Activated CD4-positive, alpha-beta memory T cell treated with anti-CD3 and anti-CD28 coated beads for 36 hours (primary cell): Measurements from ENCODE around the gene DYNLT5. TPM values are rescaled to one million over a fixed set of nuclear protein-coding genes. Genes with fewer than 3 reads are reported as not detected.
"Not testable (repeated sequence)": the region's sequence is repeated elsewhere in the genome, so short reads cannot be mapped to it uniquely, and the experiment has no call there.

Source experiments
- CTCF ChIA-PET: fragments of 350-600 bp; sonication (Branson Sonifier 250); formaldehyde crosslinking; loops from one replicate; lab custom pipeline; 2021; ENCODE audit warnings: antibody characterized with exemption, inconsistent platforms; lab: Charles Lee
- POLR2A ChIA-PET: fragments of 350-600 bp; sonication (Branson Sonifier 250); formaldehyde crosslinking; loops from one replicate; lab custom pipeline; 2021; ENCODE audit warnings: antibody characterized with exemption; lab: Charles Lee
- DNase-seq: peaks from one replicate; pipeline ENCODE4 v3.0.0-alpha.2; 2020
- H3K27ac Mint-ChIP-seq: one replicate; pipeline ENCODE4 v1.8.0; 2021; ENCODE audit warnings: mixed read lengths
- H3K27me3 Mint-ChIP-seq: one replicate; pipeline ENCODE4 v1.8.0; 2021; ENCODE audit warnings: mixed read lengths
- H3K36me3 Mint-ChIP-seq: one replicate; pipeline ENCODE4 v1.8.0; 2021; ENCODE audit warnings: mixed read lengths
- H3K4me1 Mint-ChIP-seq: one replicate; pipeline ENCODE4 v1.8.0; 2021; ENCODE audit warnings: low read depth, mixed read lengths
- H3K4me3 Mint-ChIP-seq: one replicate; pipeline ENCODE4 v1.8.0; 2021; ENCODE audit warnings: mild to moderate bottlenecking, mixed read lengths
- H3K9me3 Mint-ChIP-seq: one replicate; pipeline ENCODE4 v1.8.0; 2021; ENCODE audit warnings: mixed read lengths
- intact Hi-C: fragments of 100-400 bp; cut with micrococcal nuclease; formaldehyde crosslinking; loops from one replicate; pipeline ENCODE4 v1.15.1; 2023
- total RNA-seq, 2 experiments: library from RNA; stranded (reverse); gene quantifications; one replicate each; pipeline ENCODE4 v1.2.3, GENCODE V29; 2021

Gene DYNLT5, protein sequence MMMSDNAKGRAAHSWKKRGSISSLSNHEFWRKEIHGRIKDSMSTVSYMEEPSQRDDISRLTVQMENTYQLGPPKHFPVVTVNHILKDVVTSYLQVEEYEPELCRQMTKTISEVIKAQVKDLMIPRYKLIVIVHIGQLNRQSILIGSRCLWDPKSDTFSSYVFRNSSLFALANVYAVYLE
- not detected for total RNA-seq

DNA sequence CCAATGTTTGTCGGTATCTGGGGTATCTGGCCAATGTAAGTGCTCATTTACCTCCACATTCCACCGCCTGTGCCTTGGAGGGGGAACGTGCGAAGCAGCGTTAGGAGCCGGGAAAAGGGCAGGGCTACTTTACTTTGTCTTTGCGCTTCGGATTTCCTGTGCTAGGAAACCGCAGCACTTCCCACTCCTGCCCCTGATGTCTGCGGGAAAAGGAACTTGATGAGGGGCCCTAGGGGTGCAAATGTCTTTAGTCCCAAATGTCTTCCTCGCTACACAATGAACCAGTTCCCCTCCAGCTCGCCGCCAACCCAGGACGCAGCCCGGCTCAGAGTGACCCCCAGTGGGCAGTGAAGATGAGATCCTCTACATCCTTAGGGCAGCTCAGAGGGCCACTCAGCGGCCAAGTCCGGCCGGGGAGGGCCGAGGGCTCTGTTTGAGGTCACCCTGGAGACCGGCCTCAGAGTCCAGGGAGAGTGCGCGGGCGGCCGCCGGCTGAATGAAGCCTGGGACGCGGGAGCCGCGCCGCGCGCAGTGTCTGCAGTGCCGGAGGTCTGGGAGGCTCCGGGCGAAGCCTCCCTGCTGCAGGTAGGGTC lies at the start of gene DYNLT5:
TSS of gene DYNLT5 (plus strand) at position 460 of the 593 bp plus-strand sequence. CDS start 2,200 bp downstream, outside the sequence.
- H3K36me3 Mint-ChIP-seq = no peaks in the 10 kb centered on the region
- H3K27ac Mint-ChIP-seq = no peak within 1 kb of the TSS
- no peaks in the 10 kb centered on the region for H3K9me3 Mint-ChIP-seq
- DNase-seq = no peak
- POLR2A ChIA-PET = no interaction called here
- H3K4me1 Mint-ChIP-seq = peaks cover 9% of the 10 kb centered on the region
- CTCF ChIA-PET = no interaction called here
- intact Hi-C loops = no loop called here
- peak within 1 kb of the TSS; percentile 53 for H3K4me3 Mint-ChIP-seq
- H3K27me3 Mint-ChIP-seq = peaks cover 42% of the 10 kb centered on the region

DNA sequence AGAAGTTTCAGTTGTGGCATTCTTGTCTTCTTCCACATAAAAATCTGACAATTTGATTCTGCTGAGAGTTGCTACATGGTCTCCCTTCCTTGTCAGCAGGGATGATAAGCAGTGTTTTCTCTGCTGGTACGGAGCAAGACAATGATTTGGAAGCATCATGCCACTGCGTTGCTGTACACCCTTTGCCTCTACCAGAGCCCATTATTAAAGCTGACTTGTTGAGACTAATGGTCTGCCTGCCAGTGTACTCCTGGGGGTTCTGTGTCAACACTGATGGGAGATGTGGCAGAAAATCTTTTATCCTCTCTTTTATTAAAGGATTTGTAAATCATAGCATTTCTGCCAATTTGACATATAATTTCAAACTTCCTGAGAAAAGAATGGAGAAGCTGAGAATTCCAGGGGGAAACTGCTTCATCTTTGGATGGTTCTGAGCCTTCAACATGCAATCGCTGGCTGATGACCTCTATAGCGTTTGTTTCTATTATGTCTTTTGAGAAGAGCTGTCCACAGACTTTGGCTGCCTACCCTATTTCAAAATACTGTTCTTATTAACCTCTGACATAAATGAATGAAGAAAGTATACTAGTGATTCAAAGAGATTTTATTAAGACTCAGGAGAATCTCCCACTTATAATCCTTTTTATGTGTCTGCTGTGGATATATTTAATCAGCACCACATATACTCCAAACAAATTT lies 47.9 kb upstream of the DYNLT5 start:
- Mint-ChIP-seq H3K27me3 (peaks cover 8% of the 10 kb centered on the region), H3K4me3 (no peak overlapping the region), H3K4me1 (no peaks in the 10 kb centered on the region), H3K27ac (no peak overlapping the region), H3K9me3 (no peaks in the 10 kb centered on the region), H3K36me3 (no peaks in the 10 kb centered on the region)
- intact Hi-C loops = no loop called here
- POLR2A ChIA-PET = no interaction called here
- DNase-seq = no peak
- CTCF ChIA-PET = no interaction called here

DNA sequence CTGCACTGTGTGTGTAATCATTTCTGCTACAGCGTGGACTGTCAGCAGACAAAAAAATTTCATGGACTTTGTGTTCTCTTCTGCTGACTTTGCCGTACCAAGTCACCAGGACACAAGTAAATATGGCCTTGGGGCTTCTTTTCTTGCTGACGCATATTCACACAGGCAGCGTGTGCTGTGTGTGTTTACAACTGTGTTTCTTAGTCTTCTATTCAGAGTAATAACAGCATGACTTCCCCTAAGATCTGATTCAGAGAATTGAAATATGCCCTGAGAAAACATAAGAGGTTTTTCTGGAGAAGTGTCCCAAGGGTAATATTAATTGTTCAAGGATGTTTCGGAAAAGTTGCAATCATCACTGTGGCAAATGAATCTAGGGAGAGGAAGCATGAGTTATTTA lies 47.1 kb upstream of the DYNLT5 start:
- no peak for DNase-seq
- no peak overlapping the region for H3K27ac Mint-ChIP-seq
- no peak overlapping the region for H3K4me3 Mint-ChIP-seq
- ChIA-PET POLR2A (no interaction called here), CTCF (no interaction called here)
- H3K4me1 Mint-ChIP-seq = no peaks in the 10 kb centered on the region
- no peaks in the 10 kb centered on the region for H3K9me3 Mint-ChIP-seq
- intact Hi-C loops = no loop called here
- peaks cover 8% of the 10 kb centered on the region for H3K27me3 Mint-ChIP-seq
- no peaks in the 10 kb centered on the region for H3K36me3 Mint-ChIP-seq

DNA sequence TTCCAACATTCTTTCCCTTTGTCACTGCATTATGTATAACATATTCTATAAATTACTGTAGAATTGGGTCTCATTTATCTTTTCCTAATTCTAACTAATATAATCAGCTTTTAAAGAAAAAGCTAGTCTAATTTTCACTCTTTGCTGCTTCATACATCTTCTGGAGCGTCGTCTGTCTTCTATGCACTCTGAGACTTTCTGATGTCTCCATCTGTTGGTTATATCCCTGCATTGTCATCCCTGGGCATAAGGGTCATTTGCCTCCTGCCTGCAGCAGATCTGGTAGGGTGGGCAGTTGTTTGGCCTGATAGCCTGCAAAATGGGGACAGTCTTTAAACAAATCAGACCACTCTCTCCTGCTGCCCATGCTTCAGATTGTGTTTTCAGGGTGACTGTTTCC lies 40.8 kb upstream of the DYNLT5 start:
- CTCF ChIA-PET = interaction anchor here (2.2 kb wide), 1 partner anchor 15 kb away, joined by 12 read pairs; no protein-coding TSS in a partner anchor
- intact Hi-C loops = no loop called here
- no peak for DNase-seq
- Mint-ChIP-seq H3K36me3 (no peaks in the 10 kb centered on the region), H3K4me1 (no peaks in the 10 kb centered on the region), H3K27me3 (peaks cover 6% of the 10 kb centered on the region), H3K27ac (no peak overlapping the region), H3K4me3 (no peak overlapping the region), H3K9me3 (no peaks in the 10 kb centered on the region)
- POLR2A ChIA-PET = no interaction called here

DNA sequence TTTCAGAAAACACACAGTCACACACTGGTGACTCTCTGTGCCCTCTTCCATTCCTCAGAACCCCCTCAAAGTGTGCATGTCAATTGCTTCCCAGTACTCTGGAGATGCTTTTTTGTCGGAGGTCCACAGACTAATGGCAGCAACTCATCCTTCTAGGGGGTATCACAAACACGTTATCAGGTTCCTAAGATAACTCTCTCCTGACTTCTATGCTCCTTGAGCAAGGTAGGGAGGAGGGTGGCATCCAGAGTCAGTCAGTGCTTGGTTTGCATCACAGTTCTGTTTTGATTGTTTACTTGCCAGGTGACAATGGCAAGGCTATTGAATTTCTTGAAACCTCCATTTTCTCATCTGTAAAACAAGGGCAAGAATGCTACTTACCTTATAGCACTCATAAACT lies 39.4 kb upstream of the DYNLT5 start:
- H3K27ac Mint-ChIP-seq = no peak overlapping the region
- POLR2A ChIA-PET = no interaction called here
- no peak for DNase-seq
- no peaks in the 10 kb centered on the region for H3K9me3 Mint-ChIP-seq
- H3K4me3 Mint-ChIP-seq = no peak overlapping the region
- H3K4me1 Mint-ChIP-seq = no peaks in the 10 kb centered on the region
- CTCF ChIA-PET = no interaction called here
- intact Hi-C loops = no loop called here
- H3K36me3 Mint-ChIP-seq = no peaks in the 10 kb centered on the region
- H3K27me3 Mint-ChIP-seq = peaks cover 6% of the 10 kb centered on the region

DNA sequence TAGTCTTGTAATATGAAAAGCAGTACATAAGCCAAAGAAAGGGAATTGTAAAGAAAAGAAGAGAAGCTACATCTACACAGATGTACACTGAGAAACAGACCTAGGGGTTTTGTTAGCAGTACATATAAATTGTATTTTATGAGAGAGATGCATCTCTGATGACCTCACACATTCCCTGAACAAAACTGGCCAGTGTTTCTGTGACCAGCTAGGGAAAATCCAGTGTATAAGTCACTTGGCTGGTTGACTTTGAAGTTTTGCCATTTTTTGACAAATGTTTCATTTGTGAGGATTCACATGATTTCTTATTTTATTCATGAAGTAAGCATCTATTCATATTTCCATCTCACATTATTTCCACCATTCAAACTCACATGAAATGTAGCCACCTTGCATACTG lies 28.3 kb upstream of the DYNLT5 start:
- H3K27ac Mint-ChIP-seq = no peak overlapping the region
- CTCF ChIA-PET = no interaction called here
- DNase-seq = no peak

DNA sequence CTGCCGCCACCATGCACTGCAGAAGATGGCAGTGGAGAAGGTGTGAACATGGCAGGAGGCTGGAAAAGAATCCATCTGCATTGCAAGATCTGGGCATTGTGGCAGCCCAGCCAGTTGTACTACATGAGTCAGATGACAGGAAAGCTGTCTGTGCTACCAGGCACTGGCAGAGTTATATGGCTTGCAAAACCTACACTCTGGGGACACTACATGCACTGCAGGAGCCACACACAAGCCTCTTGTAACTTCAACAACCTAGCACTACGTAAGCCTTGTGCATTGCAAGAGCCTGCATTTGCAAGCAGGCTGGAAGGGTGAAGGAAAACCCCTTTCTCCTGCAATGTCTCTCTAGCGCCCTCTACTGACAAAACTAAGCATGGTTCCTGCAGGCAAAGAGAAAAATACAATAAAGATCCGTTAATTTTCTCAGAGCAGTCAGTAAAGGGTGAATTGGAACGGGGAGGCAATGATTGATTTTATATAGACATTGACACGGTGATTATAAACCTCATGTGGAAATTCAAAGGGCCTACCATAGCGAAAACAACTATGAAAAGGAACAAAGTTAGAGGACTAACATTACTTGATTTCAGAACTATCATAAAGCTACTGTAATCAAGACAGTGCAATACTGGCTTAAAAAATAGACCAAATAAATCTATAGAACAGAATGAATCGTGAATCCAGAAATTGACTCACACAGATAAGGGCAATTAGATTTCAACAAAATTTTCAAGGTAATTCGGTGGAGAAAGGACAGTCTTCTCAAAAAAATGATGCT lies 26.2 kb upstream of the DYNLT5 start:
- Mint-ChIP-seq H3K36me3 (no peaks in the 10 kb centered on the region), H3K27ac (no peak overlapping the region), H3K4me3 (no peak overlapping the region), H3K27me3 (peaks cover 8% of the 10 kb centered on the region), H3K4me1 (peaks cover 10% of the 10 kb centered on the region), H3K9me3 (no peaks in the 10 kb centered on the region)
- POLR2A ChIA-PET = no interaction called here
- intact Hi-C loops = loop anchor here (5.0 to 10.0 kb wide), 5 partner anchors 119 to 769 kb away; no protein-coding TSS in a partner anchor
- CTCF ChIA-PET = interaction anchor here (0.6 to 2.1 kb wide), 21 partner anchors 8 to 903 kb away, joined by 3 to 12 read pairs (median 4); no protein-coding TSS in a partner anchor
- DNase-seq = peak; percentile 61

More for the DNA sequence above, 28.3 kb upstream of the DYNLT5 start:
- POLR2A ChIA-PET = no interaction called here
- H3K9me3 Mint-ChIP-seq = no peaks in the 10 kb centered on the region
- intact Hi-C loops = loop anchor here (10.0 kb wide), 1 partner anchor 219 kb away; no protein-coding TSS in a partner anchor
- peaks cover 5% of the 10 kb centered on the region for H3K4me1 Mint-ChIP-seq
- no peak overlapping the region for H3K4me3 Mint-ChIP-seq
- H3K36me3 Mint-ChIP-seq = no peaks in the 10 kb centered on the region
- peaks cover 8% of the 10 kb centered on the region for H3K27me3 Mint-ChIP-seq

DNA sequence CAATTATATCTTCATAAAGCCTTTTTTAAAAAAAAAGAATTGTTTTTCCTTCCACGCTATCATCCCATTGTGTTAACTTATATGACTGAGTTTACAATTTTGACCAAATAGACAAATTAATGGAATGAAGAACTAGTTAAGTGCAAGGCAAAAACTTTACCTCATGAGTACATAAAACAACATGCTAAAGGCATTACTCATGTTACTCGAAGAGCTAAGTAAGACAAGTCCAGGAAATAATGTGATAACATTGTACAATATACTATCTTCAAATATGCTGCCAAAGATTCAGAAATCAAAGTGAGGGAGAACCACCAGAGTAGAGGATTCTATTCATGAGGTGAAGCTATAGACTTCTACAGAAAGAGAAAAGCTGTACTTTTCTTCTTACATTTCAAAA lies 24.2 kb upstream of the DYNLT5 start:
- no peak overlapping the region for H3K4me3 Mint-ChIP-seq
- H3K4me1 Mint-ChIP-seq = peaks cover 23% of the 10 kb centered on the region
- H3K27ac Mint-ChIP-seq = no peak overlapping the region
- POLR2A ChIA-PET = no interaction called here
- peaks cover 4% of the 10 kb centered on the region for H3K27me3 Mint-ChIP-seq
- CTCF ChIA-PET = interaction anchor here (1.5 kb wide), 1 partner anchor 10 kb away, joined by 4 read pairs; no protein-coding TSS in a partner anchor
- DNase-seq = no peak
- intact Hi-C loops = loop anchor here (5.0 to 10.0 kb wide), 5 partner anchors 121 to 771 kb away; no protein-coding TSS in a partner anchor
- H3K36me3 Mint-ChIP-seq = no peaks in the 10 kb centered on the region
- no peaks in the 10 kb centered on the region for H3K9me3 Mint-ChIP-seq

DNA sequence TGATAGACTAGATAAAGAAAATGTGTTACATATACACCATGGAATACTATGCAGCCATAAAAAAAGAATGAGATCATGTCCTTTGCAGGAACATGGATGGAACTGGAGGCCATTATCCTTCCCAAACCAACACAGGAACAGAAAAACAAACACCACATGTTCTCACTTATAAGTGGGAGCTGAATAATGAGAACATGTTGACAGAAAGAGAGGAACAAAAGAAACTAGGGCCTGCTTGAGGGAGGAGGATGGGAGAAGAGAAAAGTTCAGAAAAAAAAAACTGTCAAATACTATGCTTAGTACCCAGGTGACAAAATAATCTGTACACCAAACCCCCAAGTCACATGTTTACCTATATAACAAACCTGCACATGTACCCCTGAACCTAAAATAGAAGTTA lies 23.5 kb upstream of the DYNLT5 start:
- intact Hi-C loops = loop anchor here (5.0 to 10.0 kb wide), 5 partner anchors 121 to 771 kb away; no protein-coding TSS in a partner anchor
- H3K4me1 Mint-ChIP-seq = peaks cover 24% of the 10 kb centered on the region
- H3K9me3 Mint-ChIP-seq, H3K36me3 Mint-ChIP-seq, H3K27ac Mint-ChIP-seq, POLR2A ChIA-PET, DNase-seq, H3K27me3 Mint-ChIP-seq, H3K4me3 Mint-ChIP-seq: not testable (repeated sequence)
- CTCF ChIA-PET = interaction anchor here (1.5 kb wide), 1 partner anchor 9 kb away, joined by 4 read pairs; no protein-coding TSS in a partner anchor

DNA sequence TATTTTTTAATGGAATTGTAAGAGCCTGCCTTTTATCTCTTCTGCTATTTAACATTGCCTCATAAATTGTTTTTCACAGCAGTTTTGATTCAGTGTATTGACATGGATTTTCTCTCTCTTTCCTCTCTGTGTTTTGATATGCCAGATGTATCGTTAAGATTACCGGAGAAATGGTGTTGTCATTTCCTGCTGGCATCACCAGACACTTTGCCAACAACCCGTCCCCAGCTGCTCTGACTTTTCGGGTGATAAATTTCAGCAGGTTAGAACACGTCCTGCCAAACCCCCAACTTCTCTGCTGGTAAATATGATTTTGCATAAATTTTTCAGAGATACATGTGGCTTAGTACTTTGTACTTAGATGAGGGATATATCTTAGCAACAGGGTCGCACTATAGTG lies 23.1 kb upstream of the DYNLT5 start:
- intact Hi-C loops = loop anchor here (5.0 to 10.0 kb wide), 5 partner anchors 122 to 772 kb away; no protein-coding TSS in a partner anchor
- H3K4me1 Mint-ChIP-seq = peaks cover 24% of the 10 kb centered on the region
- ChIA-PET CTCF (no interaction called here), POLR2A (no interaction called here)
- peak overlapping the region; percentile 43 for H3K27ac Mint-ChIP-seq
- H3K4me3 Mint-ChIP-seq = no peak overlapping the region
- H3K9me3 Mint-ChIP-seq = no peaks in the 10 kb centered on the region
- peak; percentile 51 for DNase-seq
- peaks cover 4% of the 10 kb centered on the region for H3K27me3 Mint-ChIP-seq
- H3K36me3 Mint-ChIP-seq = no peaks in the 10 kb centered on the region

DNA sequence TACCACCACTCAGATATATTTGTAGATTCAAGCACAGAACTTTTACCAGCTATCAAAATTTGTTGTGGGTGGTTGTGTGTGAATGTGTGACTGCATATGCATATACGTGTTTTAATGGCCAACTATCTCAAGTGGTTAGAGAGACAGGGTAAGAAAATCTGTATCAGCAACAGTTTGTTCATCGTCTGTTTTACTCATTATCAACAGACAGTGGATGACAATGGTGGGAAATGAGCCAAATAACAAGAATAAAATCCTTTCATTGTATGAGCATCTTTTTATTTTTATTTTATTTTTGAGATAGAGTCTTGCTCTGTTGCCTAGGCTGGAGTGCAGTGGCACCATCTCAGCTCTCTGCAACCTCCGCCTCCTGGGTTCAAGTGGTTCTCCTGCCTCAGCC lies 22.7 kb upstream of the DYNLT5 start:
- peaks cover 24% of the 10 kb centered on the region for H3K4me1 Mint-ChIP-seq
- ChIA-PET CTCF (no interaction called here), POLR2A (no interaction called here)
- H3K4me3 Mint-ChIP-seq = no peak overlapping the region
- DNase-seq = no peak
- no peak overlapping the region for H3K27ac Mint-ChIP-seq
- intact Hi-C loops = loop anchor here (5.0 to 10.0 kb wide), 5 partner anchors 122 to 772 kb away; no protein-coding TSS in a partner anchor
- no peaks in the 10 kb centered on the region for H3K9me3 Mint-ChIP-seq
- peaks cover 4% of the 10 kb centered on the region for H3K27me3 Mint-ChIP-seq
- no peaks in the 10 kb centered on the region for H3K36me3 Mint-ChIP-seq
